Measurements from ENCODE around the gene EPHA3. TPM values are rescaled to one million over a fixed set of nuclear protein-coding genes. Genes with fewer than 3 reads are reported as not detected.

Gene EPHA3
- total RNA-seq, 1 donor from 2014 or later, result 0.17 TPM

- no peaks in the 10 kb centered on the region for H3K27me3 Mint-ChIP-seq
- no peak overlapping the region for H3K27ac Mint-ChIP-seq
- H3K9me3 Mint-ChIP-seq (ENCODE audit: low read depth), result no peaks in the 10 kb centered on the region
- TF ChIP-seq CTCF (IDR thresholded peaks at IDR 0.05; ENCODE audit: unreplicated experiment), result no peak
- H3K4me1 Mint-ChIP-seq (ENCODE audit: low read depth), result peaks cover under 1% of the 10 kb centered on the region
- no peak overlapping the region for H3K4me3 Mint-ChIP-seq (ENCODE audit: low read depth)
- no peak for DNase-seq (ENCODE audit: low spot score, unreplicated experiment)
- H3K36me3 Mint-ChIP-seq (ENCODE audit: insufficient read depth), result no peaks in the 10 kb centered on the region
Observed at GRCh38 chr3:89179355-89180001, 72.1 kb downstream of the EPHA3 start.

GRCh38 chr3:89180334-89180733 lies 72.9 kb downstream of the EPHA3 start:
- no peak overlapping the region for H3K27ac Mint-ChIP-seq

GRCh38 chr3:89182056-89182455 lies 74.6 kb downstream of the EPHA3 start:
- no peaks in the 10 kb centered on the region for H3K9me3 Mint-ChIP-seq (ENCODE audit: low read depth)
- H3K36me3 Mint-ChIP-seq (ENCODE audit: insufficient read depth), result no peaks in the 10 kb centered on the region
- H3K27me3 Mint-ChIP-seq, result no peaks in the 10 kb centered on the region
- no peak for DNase-seq (ENCODE audit: low spot score, unreplicated experiment)
- TF ChIP-seq CTCF (IDR thresholded peaks at IDR 0.05; ENCODE audit: unreplicated experiment), result no peak
- peaks cover 6% of the 10 kb centered on the region for H3K4me1 Mint-ChIP-seq (ENCODE audit: low read depth)
- H3K4me3 Mint-ChIP-seq (ENCODE audit: low read depth), result no peak overlapping the region
- no peak overlapping the region for H3K27ac Mint-ChIP-seq

More at GRCh38 chr3:89180334-89180733, 72.9 kb downstream of the EPHA3 start:
- Mint-ChIP-seq H3K36me3 (ENCODE audit: insufficient read depth) (no peaks in the 10 kb centered on the region), H3K4me3 (ENCODE audit: low read depth) (no peak overlapping the region), H3K9me3 (ENCODE audit: low read depth) (no peaks in the 10 kb centered on the region), H3K4me1 (ENCODE audit: low read depth) (peaks cover 6% of the 10 kb centered on the region), H3K27me3 (no peaks in the 10 kb centered on the region)
- TF ChIP-seq CTCF (IDR thresholded peaks at IDR 0.05; ENCODE audit: unreplicated experiment), result no peak
- DNase-seq (ENCODE audit: low spot score, unreplicated experiment), result no peak

GRCh38 chr3:89184151-89184995 lies 77.0 kb downstream of the EPHA3 start:
- H3K9me3 Mint-ChIP-seq (ENCODE audit: low read depth), result no peaks in the 10 kb centered on the region
- no peak for DNase-seq (ENCODE audit: low spot score, unreplicated experiment)
- H3K36me3 Mint-ChIP-seq (ENCODE audit: insufficient read depth), result no peaks in the 10 kb centered on the region
- no peak for TF ChIP-seq CTCF (IDR thresholded peaks at IDR 0.05; ENCODE audit: unreplicated experiment)
- no peaks in the 10 kb centered on the region for H3K27me3 Mint-ChIP-seq
- H3K4me3 Mint-ChIP-seq (ENCODE audit: low read depth), result no peak overlapping the region
- H3K4me1 Mint-ChIP-seq (ENCODE audit: low read depth), result peaks cover 6% of the 10 kb centered on the region
- H3K27ac Mint-ChIP-seq, result no peak overlapping the region

- Mint-ChIP-seq H3K36me3 (ENCODE audit: insufficient read depth) (no peaks in the 10 kb centered on the region), H3K27me3 (no peaks in the 10 kb centered on the region), H3K4me3 (ENCODE audit: low read depth) (no peak overlapping the region), H3K4me1 (ENCODE audit: low read depth) (peaks cover 6% of the 10 kb centered on the region), H3K27ac (no peak overlapping the region), H3K9me3 (ENCODE audit: low read depth) (no peaks in the 10 kb centered on the region)
- TF ChIP-seq CTCF (IDR thresholded peaks at IDR 0.05; ENCODE audit: unreplicated experiment), result no peak
- no peak for DNase-seq (ENCODE audit: low spot score, unreplicated experiment)
Observed at GRCh38 chr3:89186456-89186855, 79.0 kb downstream of the EPHA3 start.

Measured in progenitor cell of endocrine pancreas (in vitro differentiated cells).